Retinal pigment epithelial cell (primary cell): ENCODE measurements around the gene DQX1.

Source experiments
- DNase-seq: peaks from one replicate; pipeline ENCODE4 v3.0.0-alpha.2; 2010; ENCODE audit warnings: low read depth
- H3K4me3 ChIP-seq: 2 replicates; pipeline ENCODE4 v1.5.1; 2011; ENCODE audit warnings: mild to moderate bottlenecking, low read length, control low read depth, moderate library complexity
- TF ChIP-seq, protein P1 (sequence below): conservative IDR thresholded peaks from 2 replicates; pipeline ENCODE4 v1.5.1; 2011; ENCODE audit warnings: low read depth, low read length, control low read depth, inconsistent platforms

The DQX1 gene

DNA sequence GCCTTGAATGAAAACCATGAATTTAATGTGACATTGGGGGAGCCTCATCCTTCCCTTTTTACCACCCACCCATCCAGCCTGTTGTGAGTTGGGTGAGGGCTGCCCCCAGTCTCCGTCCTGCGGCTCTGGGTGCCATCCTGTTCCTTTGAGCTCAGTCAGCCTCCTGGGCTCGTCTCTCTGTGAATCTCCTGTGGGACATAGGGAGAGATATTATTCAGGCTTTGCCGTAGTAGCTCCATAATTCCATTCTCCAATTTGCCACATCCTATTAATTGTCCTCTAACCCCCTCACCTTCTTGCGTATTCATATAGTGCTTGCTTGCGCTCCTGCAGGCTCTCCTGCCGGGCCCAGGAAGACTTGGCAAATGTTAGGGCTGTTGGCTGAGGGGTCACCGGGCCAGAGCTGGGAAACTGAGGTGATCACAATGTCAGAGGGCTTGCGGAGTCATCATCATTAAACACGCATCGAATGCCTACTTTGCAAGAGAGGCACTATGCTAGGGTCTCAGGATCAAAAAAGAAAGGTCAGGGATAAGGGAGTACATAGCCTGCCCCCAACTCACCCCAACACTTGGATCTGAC is 709 bp upstream of the DQX1 start:
- TF ChIP-seq, protein P1, sequence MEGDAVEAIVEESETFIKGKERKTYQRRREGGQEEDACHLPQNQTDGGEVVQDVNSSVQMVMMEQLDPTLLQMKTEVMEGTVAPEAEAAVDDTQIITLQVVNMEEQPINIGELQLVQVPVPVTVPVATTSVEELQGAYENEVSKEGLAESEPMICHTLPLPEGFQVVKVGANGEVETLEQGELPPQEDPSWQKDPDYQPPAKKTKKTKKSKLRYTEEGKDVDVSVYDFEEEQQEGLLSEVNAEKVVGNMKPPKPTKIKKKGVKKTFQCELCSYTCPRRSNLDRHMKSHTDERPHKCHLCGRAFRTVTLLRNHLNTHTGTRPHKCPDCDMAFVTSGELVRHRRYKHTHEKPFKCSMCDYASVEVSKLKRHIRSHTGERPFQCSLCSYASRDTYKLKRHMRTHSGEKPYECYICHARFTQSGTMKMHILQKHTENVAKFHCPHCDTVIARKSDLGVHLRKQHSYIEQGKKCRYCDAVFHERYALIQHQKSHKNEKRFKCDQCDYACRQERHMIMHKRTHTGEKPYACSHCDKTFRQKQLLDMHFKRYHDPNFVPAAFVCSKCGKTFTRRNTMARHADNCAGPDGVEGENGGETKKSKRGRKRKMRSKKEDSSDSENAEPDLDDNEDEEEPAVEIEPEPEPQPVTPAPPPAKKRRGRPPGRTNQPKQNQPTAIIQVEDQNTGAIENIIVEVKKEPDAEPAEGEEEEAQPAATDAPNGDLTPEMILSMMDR, result no peak
- no peak for DNase-seq
- H3K4me3 ChIP-seq, result no peak overlapping the region

DNA sequence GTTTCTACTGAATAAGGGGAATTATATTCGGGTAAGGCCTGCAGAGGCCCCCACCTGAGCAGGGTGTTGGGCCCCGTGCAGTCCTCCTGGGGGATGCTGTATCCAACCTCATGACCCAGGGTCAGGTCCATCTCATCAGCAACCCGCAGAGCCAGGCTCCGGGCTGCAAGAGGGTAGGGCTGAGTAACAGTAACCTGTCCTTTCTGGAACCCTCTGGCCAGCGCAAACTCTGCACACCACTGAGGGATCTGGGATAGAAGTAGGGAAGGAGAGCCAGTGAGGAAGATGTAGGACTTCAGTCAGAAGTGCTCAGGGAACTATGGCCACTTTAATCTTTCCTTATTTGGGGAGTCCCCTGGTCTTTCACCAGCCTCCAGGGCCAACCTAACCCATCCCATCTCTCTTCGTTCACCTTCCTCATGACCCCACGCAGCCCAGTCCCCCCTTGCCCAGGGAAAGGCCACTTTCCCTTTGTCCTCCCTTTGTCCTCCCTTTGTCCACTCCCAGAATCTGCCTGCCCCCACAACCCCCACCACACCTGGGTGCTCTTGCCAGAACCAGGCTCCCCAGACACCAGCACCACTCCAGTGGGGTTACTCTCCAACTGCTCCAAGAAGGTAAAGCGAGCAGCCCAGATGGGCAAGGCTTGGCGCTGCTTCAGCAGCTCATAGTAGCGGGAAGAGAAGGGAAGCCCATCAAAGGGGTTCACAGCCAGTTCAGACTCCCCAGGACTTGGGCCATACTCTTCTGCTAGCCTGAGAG is 895 bp downstream of the DQX1 start:
- TF ChIP-seq, protein P1, result no peak
- DNase-seq, result no peak
- H3K4me3 ChIP-seq, result no peak overlapping the region

DNA sequence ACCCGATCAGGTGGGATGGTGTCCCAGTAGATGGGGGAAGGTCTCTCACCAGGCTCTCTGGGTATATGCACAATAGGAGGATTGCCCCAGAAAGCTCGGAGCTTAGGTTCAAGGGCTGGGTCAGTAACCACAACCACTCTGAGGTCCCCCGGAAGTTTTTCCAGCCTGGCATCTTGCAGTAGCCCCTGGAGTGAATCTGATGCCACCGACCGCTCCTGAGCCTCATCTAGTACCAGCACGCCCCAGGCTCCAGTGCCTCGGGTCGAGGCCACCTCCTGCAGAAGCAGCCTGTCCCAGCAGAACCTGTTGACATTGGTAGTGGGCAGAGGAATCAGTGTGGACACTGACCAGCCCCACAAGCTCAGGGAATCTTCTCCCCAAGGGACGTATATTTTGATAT is 2.0 kb downstream of the DQX1 start:
- H3K4me3 ChIP-seq, result no peak overlapping the region
- no peak for DNase-seq
- TF ChIP-seq, protein P1, result no peak

DNA sequence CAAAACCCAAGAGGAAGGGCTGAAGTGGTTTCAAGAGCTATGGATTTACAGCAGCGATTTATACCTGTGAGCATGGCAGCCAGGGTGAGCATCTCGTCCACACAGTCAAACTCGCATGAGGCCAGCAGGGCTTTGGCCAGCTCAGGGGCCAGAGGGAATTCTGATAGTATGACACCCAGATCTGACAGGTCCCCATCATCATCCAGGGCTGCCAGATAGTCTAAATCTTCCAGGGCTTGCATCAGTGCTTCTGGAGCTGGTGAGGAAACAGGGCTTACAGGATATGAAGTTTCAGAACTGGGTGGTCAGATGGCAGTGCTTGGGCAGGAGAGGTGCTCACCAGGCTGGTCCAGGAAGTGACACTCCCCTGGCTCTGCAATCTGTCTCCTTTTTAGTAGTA is 3.5 kb downstream of the DQX1 start:
- no peak overlapping the region for H3K4me3 ChIP-seq

DNA sequence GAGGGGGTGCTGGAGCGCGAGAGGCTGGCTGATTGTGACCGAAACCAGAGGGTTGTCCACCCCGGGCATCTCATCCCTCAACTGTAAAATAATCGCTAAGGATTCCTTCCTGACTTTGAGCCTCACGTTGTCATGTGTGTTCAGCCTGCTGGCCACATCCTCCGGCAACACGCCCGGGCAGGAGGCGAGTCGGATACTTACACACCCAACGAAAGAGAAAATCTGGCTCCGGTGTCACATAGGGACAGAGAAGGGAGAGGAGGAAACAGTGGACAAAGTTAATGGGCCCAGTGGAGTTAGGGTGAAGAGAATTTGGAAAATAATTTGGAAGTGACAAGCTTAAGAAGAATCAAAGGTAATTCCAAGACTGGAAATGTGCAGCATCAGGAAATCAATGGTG is 9.4 kb downstream of the DQX1 start:
- DNase-seq, result no peak
- no peak overlapping the region for H3K4me3 ChIP-seq
- TF ChIP-seq, protein P1, result no peak

More for the DNA sequence above, 3.5 kb downstream of the DQX1 start:
- no peak for DNase-seq
- TF ChIP-seq, protein P1, result no peak

DNA sequence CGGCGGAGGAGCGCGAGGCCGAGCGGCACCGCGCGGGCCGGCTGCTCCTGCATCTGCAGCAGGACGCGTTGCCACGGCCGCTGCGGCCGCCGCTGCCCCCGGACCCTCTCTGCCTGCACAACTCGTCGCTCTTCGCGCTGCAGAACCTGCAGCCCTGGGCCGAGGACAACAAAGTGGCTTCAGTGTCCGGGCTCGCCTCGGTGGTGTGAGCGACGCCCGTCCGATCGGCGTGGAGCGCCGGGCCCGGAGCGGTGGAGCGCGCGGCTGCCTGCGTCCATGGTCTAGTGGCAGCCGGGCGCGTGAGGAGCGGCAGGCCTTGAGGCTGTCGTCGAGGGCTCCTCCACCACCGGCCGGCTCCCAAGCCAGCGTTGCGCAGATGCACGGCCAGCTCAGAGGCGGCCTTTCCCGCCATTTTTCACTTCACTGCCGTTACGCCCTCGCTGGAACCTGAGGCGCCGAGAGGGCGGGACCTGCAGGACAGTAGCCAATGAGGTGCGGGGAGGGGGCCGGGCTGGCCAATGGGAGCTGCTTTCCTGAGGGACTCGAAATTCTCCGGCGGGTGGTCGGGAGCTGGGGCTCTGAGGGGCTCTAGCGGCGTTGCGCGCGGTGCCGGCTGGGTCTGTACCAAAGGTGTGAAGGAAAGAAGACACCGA is 9.9 kb downstream of the DQX1 start:
- no peak for DNase-seq
- TF ChIP-seq, protein P1, result no peak
- H3K4me3 ChIP-seq, result no peak overlapping the region
